COR-L47 (cell line): ENCODE results near the gene PLA2G2F.
"Not testable (repeated sequence)": the region's sequence is repeated elsewhere in the genome, so short reads cannot be mapped to it uniquely, and the experiment has no call there.

Experiments
- DNase-seq: peaks from one replicate; lab custom pipeline; 2025; lab: John Stamatoyannopoulos, UW

Gene PLA2G2F

DNA sequence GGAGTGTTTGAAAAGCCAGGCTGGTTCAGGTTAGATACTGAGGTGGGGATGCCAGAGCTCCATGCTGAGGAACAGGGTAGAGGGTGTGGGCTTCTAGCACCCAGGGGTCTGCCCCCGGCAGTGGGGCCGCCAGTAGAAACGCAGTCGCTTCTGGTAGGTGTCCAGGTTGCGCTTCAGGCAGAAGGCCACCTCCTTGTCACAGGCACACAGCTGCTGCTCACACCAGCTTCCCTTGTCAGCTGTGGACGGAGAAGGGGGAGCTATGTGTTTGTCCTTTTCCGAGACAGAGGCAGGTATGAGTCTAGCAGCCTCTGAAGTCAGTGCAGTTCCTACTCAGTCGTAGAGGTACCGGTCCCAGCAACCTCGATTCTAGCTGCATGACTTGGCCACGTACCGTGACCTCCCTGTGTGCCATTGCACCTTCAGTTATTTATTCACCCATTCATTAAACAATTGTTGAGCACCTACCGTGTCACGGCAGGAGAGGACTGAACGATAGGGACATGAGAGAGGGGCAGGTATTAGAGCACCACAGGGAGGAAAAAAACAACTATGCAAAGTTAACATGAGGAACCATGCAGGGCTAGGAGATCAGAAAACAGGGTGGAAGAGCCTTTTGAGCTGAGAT, 25.0 kb upstream of the PLA2G2F start:
- DNase-seq, result no peak

DNA sequence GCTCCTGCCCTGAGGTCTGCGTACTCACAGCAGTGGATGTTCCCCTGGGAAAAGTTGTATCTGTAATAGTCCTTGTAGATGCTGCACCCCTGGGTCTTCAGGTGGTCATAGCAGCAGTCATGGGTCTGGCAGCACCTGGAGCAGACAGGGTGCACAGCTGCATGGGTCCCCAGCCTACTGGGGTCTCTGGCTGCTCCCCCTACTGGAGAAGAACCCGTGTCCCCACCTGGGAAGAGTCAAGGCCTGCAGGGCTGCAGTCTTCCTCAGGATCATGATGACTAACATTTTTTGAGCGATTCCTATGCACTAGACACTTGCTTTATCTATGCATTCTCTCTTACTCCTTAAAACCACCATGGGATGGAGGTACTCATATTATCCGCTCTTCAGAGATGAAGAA, 23.6 kb upstream of the PLA2G2F start:
- DNase-seq, result no peak

DNA sequence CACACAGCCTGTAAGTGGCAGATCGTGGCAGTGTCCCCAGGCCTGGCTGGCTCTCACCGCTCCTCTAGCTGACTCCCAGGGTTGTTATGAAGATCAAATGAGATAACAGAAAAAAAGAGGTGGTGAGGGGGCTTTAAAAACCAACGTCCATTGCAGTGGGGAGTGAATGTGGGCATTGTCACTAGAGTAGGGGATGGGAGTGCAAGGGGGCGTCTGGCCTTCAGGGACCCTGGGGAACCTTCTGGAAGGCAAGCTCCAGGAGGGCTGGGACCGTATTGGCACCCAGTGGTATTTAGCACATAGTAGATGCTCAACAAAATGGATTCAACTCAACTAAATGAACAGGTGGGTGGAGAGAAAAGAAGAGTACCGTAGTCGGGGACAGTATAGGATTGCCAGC, 23.2 kb upstream of the PLA2G2F start:
- no peak for DNase-seq

DNA sequence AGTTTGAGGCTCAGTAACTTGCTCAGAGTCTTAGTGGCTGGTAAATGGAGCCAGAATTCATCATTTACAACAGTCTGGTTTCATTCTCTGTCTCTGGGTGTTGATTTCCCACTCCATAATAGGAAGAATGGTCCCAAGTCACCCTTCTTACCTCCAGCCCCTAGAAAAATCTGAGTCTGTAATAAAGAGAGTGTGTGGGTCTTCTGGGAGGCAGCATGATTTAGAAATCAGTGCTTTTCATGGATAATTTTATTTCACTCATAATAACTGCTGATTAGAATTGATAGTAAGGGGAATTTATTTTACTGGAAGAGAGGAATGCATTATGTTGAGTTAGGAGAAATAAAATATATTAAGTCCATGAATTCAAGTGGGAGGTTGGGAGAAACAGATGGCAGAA, 21.9 kb upstream of the PLA2G2F start:
- no peak for DNase-seq

DNA sequence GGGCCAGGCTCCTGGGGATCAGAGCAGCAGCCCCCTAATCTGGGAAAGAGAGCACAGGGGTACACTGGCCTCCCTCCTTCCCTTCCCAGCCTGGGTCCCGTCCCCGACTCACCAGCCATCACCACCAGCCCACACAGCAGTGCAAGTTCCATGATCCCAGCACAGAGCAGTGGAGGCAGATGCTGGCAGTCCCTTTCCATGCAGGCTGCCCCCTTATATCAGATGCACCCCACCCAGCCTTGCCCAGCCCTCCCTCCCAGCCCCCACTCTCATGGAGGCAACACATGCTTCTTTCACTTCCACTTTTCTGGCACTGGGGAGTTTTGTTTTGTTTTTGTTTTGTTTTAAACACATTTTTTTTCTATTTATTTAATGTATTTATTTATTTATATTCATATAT, 19.8 kb upstream of the PLA2G2F start, which contains the start of gene PLA2G2D:
TSS of gene PLA2G2D (minus strand) at position 190 of the 400 bp plus-strand sequence. CDS start at position 152, 38 bp downstream.
- DNase-seq, result no peak

DNA sequence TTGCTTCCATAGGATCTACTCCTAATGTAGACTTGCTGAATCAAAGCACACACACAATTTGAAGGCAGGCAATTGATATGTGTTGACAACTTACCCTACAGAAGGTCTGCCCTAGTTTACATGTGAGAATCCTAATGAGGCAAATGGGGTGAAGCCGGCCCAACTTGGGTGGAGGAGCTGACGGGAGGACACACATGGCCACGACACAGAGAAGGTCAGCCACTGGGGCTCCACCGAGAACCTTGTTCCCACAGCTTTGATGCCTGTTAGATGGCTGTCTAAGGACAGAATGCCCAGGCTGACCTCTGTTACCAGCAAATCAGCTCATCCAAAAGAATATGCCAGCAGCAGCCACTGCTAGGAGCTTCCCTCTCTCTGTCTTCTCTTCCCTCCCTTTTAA, 18.3 kb upstream of the PLA2G2F start:
- no peak for DNase-seq

DNA sequence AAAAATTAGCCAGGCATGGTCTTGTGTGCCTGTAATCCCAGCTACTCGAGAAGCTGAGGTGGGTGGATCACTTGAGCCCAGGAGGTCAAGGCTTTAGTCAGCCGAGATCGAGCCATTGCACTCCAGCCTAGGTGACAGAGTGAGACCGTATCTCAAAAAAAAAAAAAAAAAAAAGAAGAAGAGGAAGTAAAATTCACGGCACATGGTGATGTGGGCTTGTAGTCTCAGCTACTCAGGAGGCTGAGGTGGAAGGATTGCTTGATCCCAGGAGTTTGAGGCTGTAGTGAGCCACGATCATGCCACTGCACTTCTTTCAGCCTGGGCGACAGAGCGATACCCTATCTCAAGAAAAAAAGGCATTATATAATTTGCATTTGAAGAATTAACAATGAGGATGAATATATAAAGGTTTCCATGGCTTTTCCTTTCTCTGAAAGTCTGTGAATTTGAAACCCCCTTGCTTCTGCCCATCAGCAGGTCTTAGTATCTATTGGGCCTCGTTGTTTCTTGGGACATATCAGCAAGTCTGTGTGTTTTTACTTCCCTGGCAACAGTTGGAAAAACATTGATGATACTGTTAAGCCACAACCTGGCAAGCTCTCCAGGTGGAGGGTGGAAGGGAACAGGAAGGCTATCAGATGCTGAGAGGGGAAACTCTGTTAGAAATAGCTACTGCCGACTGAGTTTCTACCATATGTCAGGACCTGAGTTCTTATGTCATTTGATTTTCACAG, 15.2 kb upstream of the PLA2G2F start:
- no peak for DNase-seq

DNA sequence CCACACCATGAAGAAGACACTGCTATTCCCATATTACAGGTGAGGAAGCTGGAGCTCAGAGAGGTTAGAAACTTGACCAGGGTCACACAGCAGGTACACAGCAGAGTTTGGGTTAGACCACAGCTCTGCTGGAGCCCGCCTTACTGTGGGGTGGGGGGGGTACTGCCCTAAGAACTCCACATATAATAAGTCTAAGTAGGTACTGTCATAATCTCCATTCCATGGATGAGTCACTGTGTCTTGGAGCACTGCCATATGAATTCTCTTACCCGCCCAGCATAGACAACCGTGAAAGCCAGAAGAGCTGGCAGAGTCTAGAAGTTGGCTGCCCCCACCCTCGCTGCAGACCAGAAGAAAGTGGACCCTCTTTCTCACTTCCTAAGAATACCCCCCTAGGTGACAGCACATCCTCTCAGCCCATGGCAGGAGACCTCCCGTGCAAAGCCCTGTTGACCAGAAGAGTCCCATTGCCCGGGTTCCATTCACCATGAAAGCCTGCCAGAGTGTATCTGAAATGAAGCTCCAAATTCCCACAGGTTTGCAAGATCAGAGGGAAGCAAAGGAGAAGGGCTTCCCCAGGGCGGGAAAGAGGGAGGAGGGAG, 14.6 kb upstream of the PLA2G2F start:
- no peak for DNase-seq

DNA sequence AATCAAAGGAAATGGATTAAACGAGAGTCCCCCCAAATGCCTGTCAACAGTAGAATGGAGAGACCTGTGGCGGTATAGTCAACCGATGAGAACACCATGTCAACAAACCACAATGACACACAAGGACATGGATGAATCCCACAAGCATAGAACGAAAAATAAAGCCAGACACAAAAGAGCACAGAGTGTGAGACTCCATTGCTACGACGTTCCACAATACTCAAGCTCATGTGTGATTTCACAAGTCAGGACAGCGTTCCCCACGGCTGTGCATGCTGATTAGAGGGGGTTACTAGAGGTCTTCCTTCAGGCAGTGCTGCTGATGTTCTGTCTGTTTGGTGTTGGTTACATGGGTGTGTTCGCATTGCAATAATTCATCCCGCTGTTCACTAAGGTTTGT, 14.0 kb upstream of the PLA2G2F start:
- DNase-seq, result no peak

DNA sequence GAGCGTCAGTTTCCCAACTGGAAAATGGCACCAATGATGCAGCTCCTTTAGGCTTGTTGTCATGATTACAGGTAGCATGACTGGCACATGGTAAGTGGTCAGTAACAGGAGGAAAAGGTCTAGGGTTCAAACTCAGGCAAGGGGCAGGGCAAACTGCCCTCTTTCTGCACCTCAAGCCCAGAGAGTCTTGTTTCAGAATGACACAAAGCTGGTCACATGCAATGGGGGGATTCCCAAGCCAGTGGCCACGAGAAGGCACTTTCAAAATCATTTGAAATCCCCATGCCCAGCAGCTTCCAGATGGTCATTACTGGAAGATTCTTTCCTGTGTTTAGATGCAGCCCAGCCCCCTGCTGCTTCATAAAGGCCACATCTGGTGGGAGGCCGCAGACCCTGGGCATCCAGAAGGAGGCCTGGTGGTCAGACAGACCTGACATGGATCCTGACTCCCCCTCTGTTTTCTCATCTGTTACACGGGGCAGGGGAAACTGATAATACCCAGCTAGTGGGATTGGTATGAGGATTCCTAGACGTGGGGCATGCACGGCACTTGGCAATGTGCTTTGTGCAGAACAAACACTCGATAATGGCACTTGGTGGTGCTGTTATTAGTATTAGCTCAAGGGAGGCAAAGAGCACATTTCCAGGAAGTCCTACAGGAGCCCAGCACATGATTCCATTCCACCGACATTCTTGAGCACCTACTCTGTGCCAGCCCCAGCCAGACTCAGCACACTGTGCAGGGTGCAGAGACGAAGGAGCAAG, 12.9 kb upstream of the PLA2G2F start:
- DNase-seq, result no peak

DNA sequence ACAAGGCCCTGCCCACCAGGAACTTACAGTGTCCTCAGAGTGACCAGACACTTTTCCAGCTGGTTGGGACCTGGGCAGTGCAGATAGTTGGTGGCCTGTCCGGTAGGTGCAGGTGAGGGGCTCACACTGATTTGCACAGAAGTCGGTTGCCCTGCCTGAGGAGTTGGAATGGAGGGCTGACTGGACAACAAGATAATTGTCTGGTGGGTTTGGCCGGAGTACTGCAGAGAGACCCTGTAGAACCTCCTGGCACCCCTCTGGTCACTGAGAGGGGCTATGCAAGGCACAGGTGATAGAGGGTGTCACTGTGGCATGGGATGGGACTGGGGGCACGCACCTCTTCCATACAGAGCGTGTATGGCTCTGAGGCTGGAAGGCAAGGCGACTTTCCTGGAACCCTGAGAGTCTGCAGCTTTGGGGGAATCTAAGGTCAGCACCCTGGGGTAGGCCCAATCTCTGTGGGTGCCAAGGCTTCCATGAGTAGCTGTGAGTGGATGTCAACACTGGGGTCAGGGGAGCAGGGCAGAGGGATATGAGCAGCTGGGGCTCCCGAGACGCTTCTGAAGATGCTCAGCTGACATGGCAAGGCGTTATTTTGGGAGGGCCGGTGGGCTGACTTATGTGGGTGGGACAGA, 12.2 kb upstream of the PLA2G2F start:
- no peak for DNase-seq

DNA sequence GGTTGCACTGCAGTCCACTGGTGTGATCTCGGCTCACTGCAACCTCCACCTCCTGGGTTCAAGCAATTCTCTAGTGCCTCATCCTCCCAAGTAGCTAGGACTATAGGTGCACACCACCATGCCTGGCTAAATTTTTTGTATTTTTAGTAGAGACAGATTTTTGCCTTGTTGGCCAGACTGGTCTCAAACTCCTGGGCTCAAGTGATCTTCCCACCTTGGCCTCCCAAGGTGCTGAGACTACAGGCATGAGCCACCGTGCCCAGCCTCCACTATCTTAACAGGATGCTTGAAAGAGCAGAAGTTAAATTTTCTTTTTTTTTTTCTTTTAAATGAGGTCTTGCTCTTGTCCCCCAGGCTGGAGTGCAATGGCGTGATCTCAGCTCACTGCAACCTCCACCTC, 8.6 kb upstream of the PLA2G2F start:
- not testable (repeated sequence) for DNase-seq

DNA sequence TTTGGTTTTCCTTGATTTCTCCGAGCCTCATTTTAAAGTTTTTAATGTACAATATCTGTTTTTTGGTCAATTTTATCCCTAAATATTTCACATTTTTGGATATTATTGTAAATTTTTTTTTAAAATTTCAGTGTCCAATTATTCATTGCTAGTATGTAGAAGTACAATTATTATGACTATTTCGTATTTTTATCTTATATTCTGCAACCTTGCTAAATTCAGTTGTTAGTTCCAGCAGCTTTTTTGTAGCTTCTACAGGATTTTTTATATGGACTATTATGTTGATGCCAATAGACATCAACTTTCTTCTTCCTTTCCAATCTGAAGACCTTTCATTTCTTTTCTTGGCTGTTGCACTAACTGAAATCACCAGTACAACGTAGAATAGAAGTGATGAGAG, 4.1 kb upstream of the PLA2G2F start:
- DNase-seq, result no peak

DNA sequence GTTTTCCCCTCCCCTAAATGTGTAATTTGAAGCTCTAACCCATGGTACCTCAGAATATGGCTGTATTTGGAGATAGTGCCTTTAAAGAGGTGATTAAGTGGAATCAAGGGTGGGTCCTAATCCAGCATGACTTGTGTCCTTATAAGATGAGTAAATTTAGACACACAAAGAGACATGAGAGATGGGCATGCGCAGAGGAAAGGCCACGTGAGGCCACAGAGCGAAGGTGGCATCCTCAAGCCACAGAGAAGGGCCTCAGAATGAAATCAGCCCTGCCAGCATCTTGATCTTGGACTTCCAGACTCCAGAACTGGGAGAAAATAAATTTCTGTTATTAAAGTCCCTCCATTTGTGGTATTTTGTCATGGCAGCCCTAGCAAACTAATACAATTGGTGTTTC, 2.9 kb upstream of the PLA2G2F start:
- no peak for DNase-seq

DNA sequence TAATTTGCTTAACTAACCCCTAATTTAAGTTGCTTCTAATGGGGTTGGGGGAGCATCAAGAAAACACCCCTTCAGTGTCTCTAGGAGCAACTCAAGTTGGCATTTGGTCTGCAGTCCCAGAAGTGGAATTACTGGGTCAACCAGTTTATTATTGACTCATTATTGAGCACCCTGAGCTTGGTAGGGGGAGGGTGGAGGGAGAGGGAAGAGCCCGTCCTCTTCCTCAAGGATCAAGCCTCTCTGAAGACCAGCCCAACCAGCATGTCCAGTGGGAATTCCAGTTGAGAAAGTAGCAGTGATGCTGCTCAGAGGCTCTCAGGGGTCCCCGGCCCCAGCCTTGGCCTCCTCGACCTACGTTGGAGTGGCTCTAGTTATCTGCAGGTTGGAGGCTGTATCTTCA, 2.1 kb upstream of the PLA2G2F start:
- no peak for DNase-seq

DNA sequence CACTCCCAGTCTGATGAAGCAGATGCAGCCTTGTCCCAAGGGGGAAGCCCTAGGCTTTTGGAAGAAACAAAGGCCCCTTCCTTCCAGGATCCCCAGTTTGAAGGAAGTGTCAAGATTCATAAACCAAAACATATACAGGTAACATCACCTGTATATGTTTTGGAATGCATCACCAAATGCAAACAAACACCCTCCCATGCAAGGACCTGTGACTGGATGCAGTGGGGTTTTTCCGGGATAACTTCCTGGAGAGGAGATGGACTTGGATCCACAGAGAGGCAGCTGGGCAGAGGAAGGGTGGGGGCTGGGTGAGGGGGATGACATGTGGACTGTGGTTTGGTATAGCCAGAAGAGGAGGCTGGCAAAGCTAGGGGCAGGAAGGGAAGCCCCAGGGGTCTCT, 1.5 kb upstream of the PLA2G2F start:
- no peak for DNase-seq

DNA sequence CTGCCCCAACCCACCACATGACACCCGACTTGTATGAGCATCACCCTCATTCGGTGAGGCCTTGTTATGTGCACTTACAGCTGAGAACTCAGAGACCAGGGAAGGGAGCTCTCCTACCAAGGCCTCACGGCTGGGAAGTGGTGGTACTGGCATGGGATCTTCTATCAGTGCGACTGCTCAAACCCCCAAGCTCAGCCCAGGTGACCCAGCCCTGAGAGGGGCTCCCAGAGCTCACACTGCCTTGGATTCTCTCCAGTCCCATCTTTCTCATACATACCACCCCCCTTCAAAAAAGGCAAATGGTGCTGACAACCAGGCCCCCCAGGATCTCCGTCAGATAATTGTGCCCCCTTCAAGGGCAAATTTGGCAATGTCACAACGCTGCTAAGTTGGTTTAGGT, 777 bp upstream of the PLA2G2F start:
- DNase-seq, result no peak

DNA sequence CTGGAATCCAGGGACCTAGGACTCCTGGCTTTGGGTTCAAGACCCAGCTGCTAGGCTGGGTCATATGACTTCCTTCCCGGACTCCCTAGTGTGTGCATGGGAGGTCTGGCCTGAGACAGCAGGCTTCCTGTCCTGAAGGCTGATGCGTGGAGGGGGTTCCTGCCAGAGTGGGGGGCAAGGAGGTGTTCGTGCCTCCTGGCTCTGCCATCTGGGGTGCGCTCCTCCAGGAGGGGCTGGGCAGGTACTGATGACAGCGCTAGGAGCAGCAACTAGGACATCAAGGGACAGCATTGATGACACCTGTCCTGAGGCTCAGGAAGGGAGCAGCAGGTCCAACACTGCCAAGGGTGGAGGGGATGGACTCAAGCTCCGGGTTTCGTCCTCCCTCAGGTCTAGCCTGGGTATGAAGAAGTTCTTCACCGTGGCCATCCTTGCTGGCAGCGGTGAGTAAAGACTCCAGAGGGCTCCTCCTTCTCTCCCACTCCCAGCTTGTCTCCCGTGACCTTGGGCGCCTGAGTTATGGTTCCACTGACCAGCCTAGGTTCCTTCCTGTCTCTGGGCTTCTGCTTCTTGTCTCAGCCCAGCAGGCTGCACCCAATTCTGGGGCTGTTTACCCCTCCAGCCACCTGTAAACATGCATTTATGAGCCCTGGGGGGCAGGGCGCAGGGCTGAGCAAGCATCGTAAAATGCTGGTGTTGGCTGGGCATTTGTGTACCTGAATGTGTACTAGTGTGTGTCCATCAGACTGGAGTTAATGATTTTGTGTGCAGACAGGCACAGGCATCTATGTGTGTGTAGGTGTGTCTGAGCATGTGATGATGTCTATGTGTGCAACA, 871 bp downstream of the PLA2G2F start:
- DNase-seq, result no peak

DNA sequence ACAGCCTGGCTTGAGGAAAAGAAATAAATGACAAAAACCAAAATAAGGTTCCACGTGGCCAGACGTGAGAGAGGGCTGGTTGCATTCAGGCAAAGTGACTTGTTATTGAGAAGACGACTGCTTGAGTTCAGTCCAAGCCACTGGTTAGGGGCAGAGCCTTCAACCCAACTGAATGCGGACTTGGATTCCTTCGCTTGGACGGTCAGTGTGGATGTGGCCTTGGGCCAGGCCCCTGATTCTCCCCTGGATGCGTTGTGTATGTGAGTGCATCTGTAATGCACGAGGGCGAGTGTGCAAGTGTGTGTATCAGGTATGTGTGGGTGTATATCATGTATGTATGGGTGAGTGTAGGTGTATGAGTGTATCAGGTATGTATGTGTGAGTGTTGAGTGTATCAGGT, 1.9 kb downstream of the PLA2G2F start:
- DNase-seq, result no peak

DNA sequence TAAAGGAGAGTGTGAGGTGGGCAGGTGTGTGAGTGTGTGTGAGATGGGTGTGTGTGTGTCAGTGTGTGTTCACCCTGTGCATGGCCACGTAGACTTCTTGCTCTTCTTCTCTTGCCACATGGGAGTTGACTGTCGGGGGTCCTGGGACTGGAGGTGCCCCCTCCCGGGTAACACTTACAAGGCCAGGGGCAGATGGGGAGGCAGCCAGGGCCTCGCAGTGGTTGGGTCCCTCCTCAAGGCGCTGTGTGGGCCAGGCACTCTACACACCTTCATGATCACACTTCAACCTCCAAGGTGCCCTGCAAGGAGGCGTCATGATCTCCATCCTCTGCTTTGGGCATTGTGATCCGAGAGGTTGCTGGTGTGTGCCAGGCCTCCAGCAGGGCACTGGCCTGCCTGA, 2.3 kb downstream of the PLA2G2F start:
- no peak for DNase-seq

DNA sequence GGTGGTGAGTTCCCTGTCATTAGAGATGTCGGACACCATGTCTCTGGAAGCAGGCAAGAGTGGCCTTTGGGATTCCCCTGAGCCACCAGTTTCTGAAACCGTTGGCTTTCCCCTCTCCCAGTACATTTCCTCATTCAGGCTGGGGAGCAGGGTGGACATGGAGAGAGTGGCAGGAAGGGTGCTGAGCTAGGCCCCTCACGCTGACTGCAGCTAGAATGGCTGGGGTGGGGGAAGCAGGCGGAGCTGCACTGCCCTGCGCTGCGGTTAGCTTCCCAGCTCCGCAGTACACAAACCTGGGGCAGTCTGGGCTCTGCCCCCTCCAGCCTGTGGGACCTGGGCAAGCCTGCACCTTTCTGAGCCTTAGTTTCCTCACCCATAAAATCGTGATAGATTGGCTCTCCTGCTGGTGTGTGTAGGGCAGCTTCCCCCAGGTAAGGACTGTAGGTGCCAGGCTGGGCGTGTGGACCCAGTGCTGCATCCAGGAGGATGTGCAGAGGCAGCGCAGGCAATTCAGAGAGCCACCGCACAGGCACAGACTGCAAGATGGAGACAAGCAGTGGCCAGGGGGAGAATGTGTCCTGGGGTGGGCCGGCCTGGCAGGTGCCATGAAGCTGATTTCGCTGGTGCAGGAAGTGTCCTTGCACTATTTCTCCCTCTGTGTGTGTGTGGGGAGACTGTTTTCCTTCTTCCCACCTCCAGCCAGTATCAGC, 3.0 kb downstream of the PLA2G2F start:
- no peak for DNase-seq
